A549 (cell line): Measurements from ENCODE around the gene PHC2. TPM values are rescaled to one million over a fixed set of nuclear protein-coding genes. Genes with fewer than 3 reads are reported as not detected.

Experiments used
- ATAC-seq, 2 experiments: fragments of 200-7000 bp in 1 of 2; fragments of >200 bp in 1 of 2; cut with Nextera tagmentation in 1 of 2; cut with Tn5 transposase in 1 of 2; 3 replicates each; pipeline versions ENCODE4 v1.8.0 to v1.9.1; 2018 to 2020; ENCODE audit warnings: mild to moderate bottlenecking in 1 of 2, moderate library complexity in 1 of 2
- CTCF ChIA-PET: fragments of 300-600 bp; sonication (Branson Sonifier 250); formaldehyde crosslinking; extraction: SDS; loops from one replicate; lab custom pipeline; 2021; ENCODE audit warnings: antibody characterized with exemption, inconsistent platforms; lab: Yijun Ruan, JAX
- POLR2A ChIA-PET: fragments of 350-600 bp; formaldehyde crosslinking; extraction: SDS; loops from one replicate; lab custom pipeline; 2021; ENCODE audit warnings: antibody characterized with exemption, inconsistent platforms; lab: Yijun Ruan, JAX
- DNase-seq, 2 experiments: peaks; one replicate each; pipeline versions ENCODE4 v3.0.0 to v3.0.0-alpha.2; 2011 to 2016; ENCODE audit warnings: low read depth in 1 of 2, low spot score in 1 of 2
- FAIRE-seq: peaks from 2 replicates; lab custom pipeline; 2011; peaks lifted over from hg19 to GRCh38; lab: Jason Lieb, UNC
- H3K27ac ChIP-seq, 2 experiments: fragments of >200 bp; sonication (Bioruptor Twin); formaldehyde crosslinking; 3 replicates each; pipeline ENCODE4 v1.5.1; 2016 to 2017
- H3K4me1 ChIP-seq: fragments of >200 bp; sonication (Bioruptor Twin); formaldehyde crosslinking; 3 replicates; pipeline ENCODE4 v1.6.1; 2016
- H3K4me2 ChIP-seq: fragments of >200 bp; sonication (Bioruptor Twin); formaldehyde crosslinking; 3 replicates; pipeline ENCODE4 v1.6.1; 2016
- H3K4me3 ChIP-seq: fragments of >200 bp; sonication (Bioruptor Twin); formaldehyde crosslinking; 3 replicates; pipeline ENCODE4 v1.5.1; 2016
- H3K9me3 ChIP-seq: fragments of >200 bp; sonication (Bioruptor Twin); formaldehyde crosslinking; 3 replicates; pipeline ENCODE4 v1.6.1; 2016
- EHMT2 ChIP-seq: fragments of 200-600 bp; sonication (generic); IDR thresholded peaks from 2 replicates; pipeline ENCODE4 v1.6.1; 2016; ENCODE audit warnings: antibody characterized with exemption, low read depth, mild to moderate bottlenecking, moderate library complexity
- FOSB ChIP-seq: fragments of 250-450 bp; sonication (Bioruptor Pico); IDR thresholded peaks from 2 replicates; pipeline ENCODE4 v1.5.0; 2020; ENCODE audit warnings: mild to moderate bottlenecking, moderate library complexity
- FOXS1 ChIP-seq: fragments of 250-450 bp; sonication (Bioruptor Pico); IDR thresholded peaks from 2 replicates; pipeline ENCODE4 v1.5.0; 2020; ENCODE audit warnings: mild to moderate bottlenecking, moderate library complexity
- GATA3 ChIP-seq: IDR thresholded peaks from 2 replicates; pipeline ENCODE4 v1.6.1; 2012; ENCODE audit warnings: borderline replicate concordance
- HOXA7 ChIP-seq: fragments of 250-450 bp; sonication (Bioruptor Pico); IDR thresholded peaks from 2 replicates; pipeline ENCODE4 v1.5.0; 2020; ENCODE audit warnings: mild to moderate bottlenecking, moderate library complexity
- HOXB5 ChIP-seq: fragments of 250-450 bp; sonication (Bioruptor Pico); IDR thresholded peaks from 2 replicates; pipeline ENCODE4 v1.5.0; 2020; ENCODE audit warnings: mild to moderate bottlenecking, moderate library complexity
- JUN ChIP-seq, 2 experiments: fragments of >200 bp; sonication (Bioruptor Twin); formaldehyde crosslinking; IDR thresholded peaks; 2 replicates in 1 of 2; 3 replicates in 1 of 2; pipeline ENCODE4 v1.6.1; 2016 to 2017
- JUNB ChIP-seq: fragments of >200 bp; sonication (Bioruptor Twin); formaldehyde crosslinking; IDR thresholded peaks from 2 replicates; pipeline ENCODE4 v1.6.1; 2016
- KDM1A ChIP-seq: fragments of 200-600 bp; sonication (generic); IDR thresholded peaks from 2 replicates; pipeline ENCODE4 v1.6.1; 2016; ENCODE audit warnings: low read depth, mild to moderate bottlenecking
- NPAS2 ChIP-seq: fragments of 250-450 bp; sonication (Bioruptor Pico); IDR thresholded peaks from 2 replicates; pipeline ENCODE4 v1.8.0; 2022; ENCODE audit warnings: mild to moderate bottlenecking, moderate library complexity, borderline replicate concordance
- RAD21 ChIP-seq, 2 experiments: fragments of >200 bp in 1 of 2; sonication (Bioruptor Twin) in 1 of 2; formaldehyde crosslinking in 1 of 2; IDR thresholded peaks in 1 of 2; conservative IDR thresholded peaks in 1 of 2; 2 replicates in 1 of 2; 3 replicates in 1 of 2; pipeline ENCODE4 v1.6.1; 2012 to 2018; ENCODE audit warnings: inconsistent platforms in 1 of 2
- RCOR1 ChIP-seq: fragments of 150-350 bp; IDR thresholded peaks from 2 replicates; pipeline ENCODE4 v1.6.1; 2014; ENCODE audit warnings: antibody characterized with exemption, low read length, low read depth
- REST ChIP-seq: fragments of 200-600 bp; sonication (generic); IDR thresholded peaks from 2 replicates; pipeline ENCODE4 v1.6.1; 2016; ENCODE audit warnings: antibody characterized with exemption, mild to moderate bottlenecking, moderate library complexity
- SMC3 ChIP-seq: fragments of >200 bp; sonication (Bioruptor Twin); formaldehyde crosslinking; IDR thresholded peaks from 3 replicates; pipeline ENCODE4 v1.6.1; 2018; ENCODE audit warnings: inconsistent platforms
- ZC3H11A ChIP-seq: fragments of 450-650 bp; IDR thresholded peaks from 2 replicates; pipeline ENCODE4 v1.6.1; 2014; ENCODE audit warnings: antibody characterized with exemption, mild to moderate bottlenecking
- ZNF302 ChIP-seq: fragments of 250-450 bp; sonication (Bioruptor Pico); IDR thresholded peaks from 2 replicates; pipeline ENCODE4 v1.9.0; 2021; ENCODE audit warnings: inconsistent platforms, mild to moderate bottlenecking, moderate library complexity
- WGBS: methylation state at CpG from one replicate; pipeline ENCODE4 v1.1.6; 2017; ENCODE audit errors: missing lambda C conversion rate; 5-methylcytosine and 5-hydroxymethylcytosine counted together
- polyA plus RNA-seq, 4 experiments: library from polyadenylated mRNA; depleted of rRNA in 3 of 4; stranded (reverse); fragments of >200 nt; fragmentation: RNase III in 1 of 4; extraction: RNeasy Plus Mini Kit Qiagen cat#74134 plus additional on column Dnase treatment in 1 of 4; gene quantifications; 2 replicates in 3 of 4; 3 replicates in 1 of 4; pipeline ENCODE4 v1.2.3, GENCODE V29; 2011 to 2017
- TF ChIP-seq, protein P1 (sequence below): fragments of >200 bp; sonication (Bioruptor Twin); formaldehyde crosslinking; IDR thresholded peaks from 3 replicates; pipeline ENCODE4 v1.5.1; 2016
- TF ChIP-seq, protein P2 (sequence below): fragments of 250-450 bp; sonication (Bioruptor Pico); IDR thresholded peaks from 2 replicates; pipeline ENCODE4 v1.5.0; 2020; ENCODE audit warnings: low read depth, mild to moderate bottlenecking, moderate library complexity

The PHC2 gene
- polyA plus RNA-seq, 2 of the 4 experiments (the other 2 are of a cell fraction): 29.9 to 33.2 TPM

DNA sequence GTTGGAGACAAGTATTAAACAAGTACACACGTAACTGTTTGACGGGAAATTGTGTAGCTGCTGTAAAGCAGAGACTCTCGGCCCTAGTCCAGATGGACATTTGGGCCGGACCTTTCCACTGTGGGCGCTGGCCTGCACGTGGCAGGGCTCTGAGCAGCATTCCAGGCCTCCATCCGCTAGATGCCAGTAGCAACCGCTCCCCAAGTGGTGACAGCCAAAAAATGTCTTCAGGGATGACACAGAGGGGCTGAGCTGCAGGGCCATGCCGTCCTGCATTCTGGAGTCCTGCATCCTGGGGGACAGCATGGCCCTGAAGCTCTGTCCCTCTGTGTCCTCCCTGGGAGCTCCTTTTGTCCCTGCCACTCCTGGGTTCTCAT, 134.8 kb downstream of the PHC2 start:
- TF ChIP-seq KDM1A (no peak), RCOR1 (no peak)
- no peaks in the 10 kb centered on the region for H3K4me1 ChIP-seq
- ATAC-seq: no peak
- no peak for FAIRE-seq
- H3K27ac ChIP-seq: no peak overlapping the region
- H3K4me2 ChIP-seq: no peak overlapping the region
- ChIA-PET POLR2A (interaction anchor here (1.0 kb wide), 1 partner anchor 54 kb away, joined by 3 read pairs; no protein-coding TSS in a partner anchor), CTCF (interaction anchor here (0.6 to 8.6 kb wide), 36 partner anchors 10 to 991 kb away, joined by 3 to 162 read pairs (median 4); partner anchors contain the start of gene ZSCAN20)
- H3K9me3 ChIP-seq: no peaks in the 10 kb centered on the region
- no peak for DNase-seq
- H3K4me3 ChIP-seq: no peak overlapping the region
- 75% methylated on average over 8 of the region's 9 CpGs for WGBS

DNA sequence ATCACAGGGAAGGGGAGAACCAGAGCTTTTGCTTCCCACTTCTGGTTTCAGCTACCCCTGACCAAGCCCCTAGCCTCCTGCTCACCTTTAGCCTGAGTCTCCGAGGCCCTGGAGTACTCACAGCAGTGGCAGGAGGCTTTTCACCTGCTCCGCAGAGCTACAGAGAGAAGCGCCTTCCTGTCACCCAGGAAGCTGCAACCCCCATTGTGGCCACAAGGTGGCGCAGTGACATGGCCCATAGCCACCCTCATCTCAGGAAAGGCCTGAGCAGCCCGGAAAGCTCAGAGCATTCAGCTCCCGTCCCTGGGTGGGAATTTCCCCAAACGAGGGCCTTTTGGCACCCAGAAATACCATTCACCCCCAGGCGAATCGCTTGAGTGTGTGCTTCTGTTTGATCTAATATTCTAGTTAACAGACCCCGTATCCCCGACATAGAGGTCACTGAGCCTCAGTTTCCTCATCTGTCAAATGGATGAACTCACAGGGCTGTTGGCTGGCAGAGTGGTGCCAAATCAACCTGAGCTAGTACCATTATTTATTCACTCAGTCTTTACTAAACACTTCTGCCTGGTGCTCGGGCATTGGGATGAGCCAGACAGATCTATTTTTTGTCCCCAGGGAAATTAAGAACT, 135.3 kb downstream of the PHC2 start:
- WGBS: 40% methylated on average over 8 of the region's 12 CpGs
- POLR2A ChIA-PET: interaction anchor here (1.0 kb wide), 1 partner anchor 55 kb away, joined by 3 read pairs; no protein-coding TSS in a partner anchor
- TF ChIP-seq NPAS2 (CRISPR knock-in tag) (no peak), HOXA7 (CRISPR knock-in tag) (no peak), RAD21 (conservative IDR thresholded peaks at IDR 0.05 in 1 of 2, IDR thresholded peaks at IDR 0.05 in 1 of 2) (peak; percentile 75), JUN (IDR thresholded peaks at IDR 0.05) (no peak), SMC3 (peak; percentile 89), FOSB (CRISPR knock-in tag) (no peak), REST (no peak)
- TF ChIP-seq, protein P1, sequence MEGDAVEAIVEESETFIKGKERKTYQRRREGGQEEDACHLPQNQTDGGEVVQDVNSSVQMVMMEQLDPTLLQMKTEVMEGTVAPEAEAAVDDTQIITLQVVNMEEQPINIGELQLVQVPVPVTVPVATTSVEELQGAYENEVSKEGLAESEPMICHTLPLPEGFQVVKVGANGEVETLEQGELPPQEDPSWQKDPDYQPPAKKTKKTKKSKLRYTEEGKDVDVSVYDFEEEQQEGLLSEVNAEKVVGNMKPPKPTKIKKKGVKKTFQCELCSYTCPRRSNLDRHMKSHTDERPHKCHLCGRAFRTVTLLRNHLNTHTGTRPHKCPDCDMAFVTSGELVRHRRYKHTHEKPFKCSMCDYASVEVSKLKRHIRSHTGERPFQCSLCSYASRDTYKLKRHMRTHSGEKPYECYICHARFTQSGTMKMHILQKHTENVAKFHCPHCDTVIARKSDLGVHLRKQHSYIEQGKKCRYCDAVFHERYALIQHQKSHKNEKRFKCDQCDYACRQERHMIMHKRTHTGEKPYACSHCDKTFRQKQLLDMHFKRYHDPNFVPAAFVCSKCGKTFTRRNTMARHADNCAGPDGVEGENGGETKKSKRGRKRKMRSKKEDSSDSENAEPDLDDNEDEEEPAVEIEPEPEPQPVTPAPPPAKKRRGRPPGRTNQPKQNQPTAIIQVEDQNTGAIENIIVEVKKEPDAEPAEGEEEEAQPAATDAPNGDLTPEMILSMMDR: peak; percentile 85
- H3K9me3 ChIP-seq: no peaks in the 10 kb centered on the region
- H3K4me3 ChIP-seq: no peak overlapping the region
- CTCF ChIA-PET: interaction anchor here (0.6 to 8.6 kb wide), 41 partner anchors 10 to 991 kb away, joined by 3 to 162 read pairs (median 4); partner anchors contain the start of gene ZSCAN20
- H3K27ac ChIP-seq: no peak overlapping the region
- peak; percentile 68 to 75 for DNase-seq
- ATAC-seq: peak; percentile 85 to 94
- H3K4me2 ChIP-seq: no peak overlapping the region
- no peaks in the 10 kb centered on the region for H3K4me1 ChIP-seq
- no peak for FAIRE-seq

DNA sequence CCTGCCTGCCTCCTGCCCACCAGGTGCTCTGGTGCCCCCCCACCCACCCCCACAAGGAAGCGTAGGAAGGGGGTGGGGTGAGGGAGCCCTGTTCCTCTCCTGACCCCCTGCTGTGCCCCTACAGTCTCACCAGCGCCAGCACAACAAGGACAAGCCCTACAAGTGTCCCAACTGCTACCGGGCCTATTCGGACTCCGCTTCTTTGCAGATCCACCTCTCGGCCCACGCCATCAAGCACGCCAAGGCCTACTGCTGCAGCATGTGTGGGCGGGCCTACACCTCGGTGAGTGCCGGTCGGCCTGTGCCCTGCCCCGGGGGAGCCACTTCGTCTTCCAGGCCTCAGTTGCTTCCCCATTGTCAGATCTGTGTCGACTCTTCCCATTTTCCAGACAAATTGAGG, 135.9 kb downstream of the PHC2 start:
- CTCF ChIA-PET: interaction anchor here (0.7 to 8.6 kb wide), 35 partner anchors 11 to 320 kb away, joined by 3 to 162 read pairs (median 4); partner anchors contain the start of gene ZSCAN20
- Histone ChIP-seq H3K27ac (no peak overlapping the region), H3K4me3 (no peak overlapping the region), H3K4me2 (no peak overlapping the region), H3K9me3 (no peaks in the 10 kb centered on the region), H3K4me1 (no peaks in the 10 kb centered on the region)
- DNase-seq: no peak
- FAIRE-seq: no peak
- POLR2A ChIA-PET: interaction anchor here (1.0 kb wide), 1 partner anchor 55 kb away, joined by 3 read pairs; no protein-coding TSS in a partner anchor
- ATAC-seq: peak in 1 of 2 experiments; percentile 12; a peak in 1 of 6 replicates
- no peak for TF ChIP-seq GATA3
- TF ChIP-seq, protein P2, sequence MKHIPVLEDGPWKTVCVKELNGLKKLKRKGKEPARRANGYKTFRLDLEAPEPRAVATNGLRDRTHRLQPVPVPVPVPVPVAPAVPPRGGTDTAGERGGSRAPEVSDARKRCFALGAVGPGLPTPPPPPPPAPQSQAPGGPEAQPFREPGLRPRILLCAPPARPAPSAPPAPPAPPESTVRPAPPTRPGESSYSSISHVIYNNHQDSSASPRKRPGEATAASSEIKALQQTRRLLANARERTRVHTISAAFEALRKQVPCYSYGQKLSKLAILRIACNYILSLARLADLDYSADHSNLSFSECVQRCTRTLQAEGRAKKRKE (CRISPR knock-in tag): no peak
- no peak for TF ChIP-seq EHMT2
- TF ChIP-seq ZNF302 (CRISPR knock-in tag): no peak
- TF ChIP-seq FOXS1: no peak
- no peak for TF ChIP-seq SMC3
- TF ChIP-seq JUNB: no peak
- TF ChIP-seq FOSB (CRISPR knock-in tag): no peak
- no peak for TF ChIP-seq HOXB5
- TF ChIP-seq ZC3H11A: no peak
- 67% methylated on average over 11 of the region's 15 CpGs for WGBS
